Activated CD4-positive, alpha-beta memory T cell treated with anti-CD3 and anti-CD28 coated beads, Interleukin-2, amount 10 ng/mL, durations not matched to agents 7 days and 5 days (primary cell): Measurements from ENCODE around the gene PRKX. TPM values are rescaled to one million over a fixed set of nuclear protein-coding genes. Genes with fewer than 3 reads are reported as not detected.
"Not testable (repeated sequence)": the region's sequence is repeated elsewhere in the genome, so short reads cannot be mapped to it uniquely, and the experiment has no call there.

Experiments
- CTCF ChIA-PET: fragments of 350-600 bp; sonication (Branson Sonifier 250); formaldehyde crosslinking; loops from one replicate; lab custom pipeline; 2021; ENCODE audit warnings: antibody characterized with exemption, inconsistent platforms; lab: Charles Lee
- POLR2A ChIA-PET: fragments of 350-600 bp; sonication (Branson Sonifier 250); formaldehyde crosslinking; loops from one replicate; lab custom pipeline; 2021; ENCODE audit warnings: antibody characterized with exemption; lab: Charles Lee
- DNase-seq: peaks from one replicate; pipeline ENCODE4 v3.0.0-alpha.2; 2020
- H3K27ac Mint-ChIP-seq: one replicate; pipeline ENCODE4 v1.8.0; 2021; ENCODE audit warnings: mild to moderate bottlenecking, mixed read lengths
- H3K27me3 Mint-ChIP-seq: one replicate; pipeline ENCODE4 v1.8.0; 2021; ENCODE audit warnings: mixed read lengths
- H3K36me3 Mint-ChIP-seq: one replicate; pipeline ENCODE4 v1.8.0; 2021; ENCODE audit warnings: low read depth, mixed read lengths
- H3K4me1 Mint-ChIP-seq: one replicate; pipeline ENCODE4 v1.8.0; 2021; ENCODE audit warnings: mixed read lengths
- H3K4me3 Mint-ChIP-seq: one replicate; pipeline ENCODE4 v1.8.0; 2021; ENCODE audit warnings: mild to moderate bottlenecking, mixed read lengths
- H3K9me3 Mint-ChIP-seq: one replicate; pipeline ENCODE4 v1.8.0; 2021; ENCODE audit warnings: mixed read lengths
- total RNA-seq, 2 experiments: library from RNA; stranded (reverse); gene quantifications; one replicate each; pipeline ENCODE4 v1.2.3, GENCODE V29; 2021

Gene PRKX
- total RNA-seq, 2 experiments from 2014 or later, result 141 to 145 TPM

DNA sequence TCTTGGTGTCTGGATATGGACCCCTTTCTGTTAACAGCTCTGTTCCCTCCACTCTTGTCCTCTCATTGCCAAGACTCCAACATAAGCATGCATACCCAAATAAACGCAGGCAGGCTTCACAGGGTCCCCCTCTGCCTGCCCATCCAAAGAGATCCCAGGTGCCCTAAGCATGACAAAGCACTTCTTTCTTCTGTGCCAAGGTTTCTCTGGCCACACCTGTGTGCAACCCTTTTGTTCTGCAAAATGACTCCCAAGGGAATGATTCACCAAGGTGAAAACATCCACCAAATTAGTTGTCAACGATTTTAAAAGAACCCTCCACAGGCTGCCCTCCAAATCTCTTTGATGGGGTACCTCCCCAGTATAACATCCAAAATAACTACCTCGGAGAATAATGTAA lies 11.4 kb downstream of the PRKX start:
- DNase-seq, POLR2A ChIA-PET, CTCF ChIA-PET, H3K9me3 Mint-ChIP-seq, H3K27me3 Mint-ChIP-seq: not testable (repeated sequence)
- peak overlapping the region; percentile 70 for H3K27ac Mint-ChIP-seq
- H3K36me3 Mint-ChIP-seq, result peaks cover 70% of the 10 kb centered on the region
- peak overlapping the region; percentile 32 for H3K4me3 Mint-ChIP-seq
- peaks cover 78% of the 10 kb centered on the region for H3K4me1 Mint-ChIP-seq

DNA sequence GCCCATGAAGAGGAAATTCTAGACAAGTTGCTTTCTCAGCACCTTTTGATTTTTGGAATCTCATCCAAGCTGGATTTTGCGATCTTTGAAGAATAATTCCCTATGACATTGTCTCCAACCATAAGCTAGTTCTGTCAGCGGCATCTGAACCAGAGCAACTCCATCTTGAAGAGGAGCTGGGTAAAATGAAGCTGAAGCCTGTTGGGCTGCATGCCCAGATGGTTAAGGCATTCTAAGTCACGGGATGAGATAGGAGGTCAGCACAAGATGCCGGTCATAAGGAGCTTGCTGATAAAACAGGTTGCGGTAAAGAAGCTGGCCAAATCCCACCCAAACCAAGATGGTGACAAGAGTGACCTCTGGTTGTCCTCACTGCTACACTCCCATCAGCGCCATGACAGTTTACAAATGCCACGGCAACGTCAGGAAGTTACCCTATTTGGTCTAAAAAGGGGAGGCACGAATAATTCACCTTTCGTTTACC lies 12.0 kb downstream of the PRKX start:
- H3K27me3 Mint-ChIP-seq, H3K9me3 Mint-ChIP-seq, H3K4me3 Mint-ChIP-seq, DNase-seq, CTCF ChIA-PET: not testable (repeated sequence)
- H3K27ac Mint-ChIP-seq, result peak overlapping the region; percentile 86
- H3K36me3 Mint-ChIP-seq, result peaks cover 69% of the 10 kb centered on the region
- H3K4me1 Mint-ChIP-seq, result peaks cover 76% of the 10 kb centered on the region
- POLR2A ChIA-PET, result interaction anchor here (0.9 kb wide), 1 partner anchor 10 kb away, joined by 3 read pairs; no protein-coding TSS in a partner anchor

DNA sequence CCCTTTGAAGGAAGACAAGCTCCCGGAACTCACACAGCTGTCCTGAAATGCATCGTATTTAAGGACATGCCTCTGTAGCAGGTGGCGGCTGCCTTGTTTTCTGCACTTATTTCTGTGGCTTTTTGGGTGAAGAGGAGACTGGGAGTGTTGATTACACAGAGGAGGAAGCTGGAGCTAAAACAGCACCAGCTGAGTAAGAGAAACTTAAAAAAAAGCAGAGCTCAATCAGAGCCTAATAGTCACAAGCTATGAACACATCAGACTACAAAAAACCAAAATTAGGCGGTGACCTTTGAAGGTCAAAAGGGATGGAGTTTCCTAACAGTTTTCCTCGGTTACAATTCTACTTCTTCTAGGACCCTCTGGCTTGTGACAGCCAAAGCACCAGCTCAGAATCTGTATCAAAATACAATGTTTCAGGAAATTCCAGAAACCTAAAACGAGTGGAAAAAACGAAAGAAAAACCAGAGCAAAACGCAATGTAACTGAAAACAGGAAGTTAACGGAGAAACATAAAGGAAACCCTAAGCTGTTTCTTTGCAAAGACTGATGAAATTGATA lies 13.5 kb downstream of the PRKX start:
- peak overlapping the region; percentile 86 for H3K27ac Mint-ChIP-seq
- POLR2A ChIA-PET, result interaction anchor here (0.9 to 2.4 kb wide), 4 partner anchors 12 to 115 kb away, joined by 3 to 15 read pairs (median 5); no protein-coding TSS in a partner anchor
- no peak for DNase-seq

DNA sequence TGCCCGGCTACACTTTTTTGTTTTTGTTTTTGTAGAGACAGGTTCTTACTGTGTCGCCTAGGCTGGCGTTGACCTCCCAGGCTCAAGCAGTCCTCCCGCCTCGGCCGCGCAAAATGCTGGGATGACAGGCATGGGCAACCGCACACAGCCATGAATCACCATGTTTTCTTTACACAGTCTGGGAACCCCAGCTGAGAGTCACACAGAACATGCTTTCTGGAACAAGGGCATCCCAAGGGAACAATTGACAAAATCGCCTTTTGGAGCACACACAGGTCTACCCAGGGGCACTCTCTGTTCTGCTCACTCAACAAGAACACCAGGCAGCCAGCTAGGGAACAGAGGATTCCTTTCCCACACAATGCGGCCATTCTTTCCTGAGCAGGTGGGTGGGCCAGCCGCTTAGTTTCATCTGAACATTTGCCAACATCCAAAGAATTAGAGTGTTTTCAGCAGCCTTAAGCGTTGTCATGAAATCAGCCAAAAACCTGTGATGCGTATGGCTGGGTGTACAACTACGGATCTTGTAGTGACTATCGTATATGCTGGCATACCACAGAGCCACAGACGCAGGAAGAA lies 15.7 kb downstream of the PRKX start:
- H3K36me3 Mint-ChIP-seq, result peaks cover 65% of the 10 kb centered on the region
- DNase-seq, result no peak
- H3K9me3 Mint-ChIP-seq, result no peaks in the 10 kb centered on the region
- H3K27me3 Mint-ChIP-seq, result no peaks in the 10 kb centered on the region
- no peak overlapping the region for H3K27ac Mint-ChIP-seq
- peaks cover 71% of the 10 kb centered on the region for H3K4me1 Mint-ChIP-seq
- H3K4me3 Mint-ChIP-seq, result no peak overlapping the region
- ChIA-PET POLR2A (no interaction called here), CTCF (no interaction called here)

More for the DNA sequence above, 13.5 kb downstream of the PRKX start:
- peaks cover 73% of the 10 kb centered on the region for H3K36me3 Mint-ChIP-seq
- H3K27me3 Mint-ChIP-seq, result no peaks in the 10 kb centered on the region
- CTCF ChIA-PET, result interaction anchor here (0.8 to 2.3 kb wide), 3 partner anchors 19 to 49 kb away, joined by 3 to 9 read pairs (median 4); no protein-coding TSS in a partner anchor
- H3K9me3 Mint-ChIP-seq, result peaks cover 3% of the 10 kb centered on the region
- H3K4me3 Mint-ChIP-seq, result peak overlapping the region; percentile 77
- peaks cover 79% of the 10 kb centered on the region for H3K4me1 Mint-ChIP-seq

DNA sequence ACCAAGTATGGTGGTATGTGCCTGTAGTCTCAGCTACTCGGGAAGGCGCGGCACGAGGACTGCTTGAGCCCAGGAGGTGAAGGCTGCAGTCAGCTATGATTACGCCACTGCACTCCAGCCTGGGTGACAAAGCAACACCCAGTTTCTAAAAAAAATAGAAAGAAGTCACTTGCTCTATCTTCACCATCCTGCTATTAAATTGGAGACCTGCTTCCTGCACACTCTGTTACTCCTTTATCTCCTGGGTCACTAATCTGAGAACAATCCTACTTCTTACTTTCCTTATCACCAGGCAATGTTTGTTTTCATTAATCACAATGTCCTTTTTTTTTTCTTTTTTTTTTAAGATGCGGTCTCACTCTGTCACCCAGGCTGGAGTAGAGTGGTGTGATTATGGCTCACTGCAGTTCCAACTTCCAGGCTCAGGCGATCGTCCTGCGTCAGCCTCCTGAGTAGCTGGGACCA lies 16.2 kb downstream of the PRKX start:
- ChIA-PET CTCF (no interaction called here), POLR2A (no interaction called here)
- peaks cover 64% of the 10 kb centered on the region for H3K36me3 Mint-ChIP-seq
- no peaks in the 10 kb centered on the region for H3K9me3 Mint-ChIP-seq
- DNase-seq, result no peak
- H3K4me3 Mint-ChIP-seq, result no peak overlapping the region
- H3K4me1 Mint-ChIP-seq, result peaks cover 71% of the 10 kb centered on the region
- peak overlapping the region; percentile 54 for H3K27ac Mint-ChIP-seq
- H3K27me3 Mint-ChIP-seq, result no peaks in the 10 kb centered on the region

DNA sequence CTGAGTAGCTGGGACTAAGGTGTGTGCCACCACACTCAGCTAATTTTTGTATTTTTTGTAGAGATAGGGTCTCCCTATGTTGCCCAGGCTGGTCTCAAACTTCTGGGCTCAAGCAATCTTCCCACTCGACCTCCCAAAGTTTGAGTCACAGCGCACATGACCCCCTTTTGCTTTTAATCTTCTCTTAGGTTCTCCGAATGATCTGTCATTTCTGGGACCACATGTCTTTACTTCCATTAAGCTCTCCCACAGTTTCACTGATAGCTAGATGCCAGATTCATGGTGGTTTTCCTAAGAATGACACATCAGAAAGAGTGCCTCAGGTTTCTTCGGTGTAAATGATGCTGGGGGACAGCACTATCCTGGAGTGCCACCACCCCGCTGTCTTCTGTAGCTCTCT lies 17.9 kb downstream of the PRKX start:
- Mint-ChIP-seq H3K9me3 (no peaks in the 10 kb centered on the region), H3K4me3 (no peak overlapping the region), H3K27me3 (no peaks in the 10 kb centered on the region), H3K4me1 (peaks cover 60% of the 10 kb centered on the region), H3K36me3 (peaks cover 55% of the 10 kb centered on the region), H3K27ac (no peak overlapping the region)
- no peak for DNase-seq
- CTCF ChIA-PET, result interaction anchor here (1.1 to 1.4 kb wide), 2 partner anchors 10 to 42 kb away, joined by 3 read pairs; no protein-coding TSS in a partner anchor
- POLR2A ChIA-PET, result no interaction called here

DNA sequence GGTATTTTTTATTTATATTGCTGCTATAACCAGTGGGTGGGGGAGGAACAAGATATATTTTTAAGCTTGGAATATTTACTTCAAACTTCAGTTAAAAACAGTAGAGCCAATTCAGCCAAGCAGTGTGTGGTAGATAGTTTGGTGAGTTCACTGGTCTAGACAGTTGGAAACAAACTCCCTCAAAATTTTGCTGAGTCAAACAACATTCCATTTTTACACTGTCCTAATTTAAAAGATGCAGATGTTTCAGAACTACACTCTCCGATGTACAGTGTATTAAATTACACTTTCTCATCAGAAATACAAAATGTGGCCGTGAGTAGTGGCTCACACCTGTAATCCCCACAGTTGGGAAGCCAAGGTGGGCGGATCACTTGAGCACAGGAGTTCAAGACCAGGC lies 23.3 kb downstream of the PRKX start:
- H3K27ac Mint-ChIP-seq, result peak overlapping the region; percentile 35
- H3K27me3 Mint-ChIP-seq, result no peaks in the 10 kb centered on the region
- H3K9me3 Mint-ChIP-seq, result no peaks in the 10 kb centered on the region

DNA sequence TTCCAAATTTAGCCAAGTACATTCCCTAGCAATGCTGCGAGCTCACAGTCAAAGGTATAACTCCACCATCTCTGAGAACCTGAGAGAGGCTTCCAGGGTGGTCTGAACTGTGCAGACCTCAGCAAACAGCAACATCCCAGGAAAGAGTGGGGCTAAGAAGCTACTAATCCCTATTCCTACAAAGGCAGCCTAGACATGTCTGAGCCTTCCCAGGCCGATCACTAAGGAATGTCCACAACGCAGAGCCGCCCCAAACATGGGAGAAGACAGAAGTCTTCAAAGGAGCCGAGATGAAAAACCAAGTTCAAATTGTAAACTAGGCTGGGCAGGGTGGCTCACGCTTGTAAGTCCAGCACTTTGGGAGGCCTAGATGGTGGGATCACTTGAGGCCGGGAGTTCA lies 30.2 kb downstream of the PRKX start:
- H3K27ac Mint-ChIP-seq, H3K27me3 Mint-ChIP-seq, H3K4me3 Mint-ChIP-seq, H3K9me3 Mint-ChIP-seq, DNase-seq, CTCF ChIA-PET, POLR2A ChIA-PET: not testable (repeated sequence)
- H3K4me1 Mint-ChIP-seq, result peaks cover 17% of the 10 kb centered on the region
- H3K36me3 Mint-ChIP-seq, result peaks cover 22% of the 10 kb centered on the region

More for the DNA sequence above, 23.3 kb downstream of the PRKX start:
- CTCF ChIA-PET, result no interaction called here
- POLR2A ChIA-PET, result no interaction called here
- peaks cover 27% of the 10 kb centered on the region for H3K36me3 Mint-ChIP-seq
- no peak for DNase-seq
- no peak overlapping the region for H3K4me3 Mint-ChIP-seq
- peaks cover 29% of the 10 kb centered on the region for H3K4me1 Mint-ChIP-seq

DNA sequence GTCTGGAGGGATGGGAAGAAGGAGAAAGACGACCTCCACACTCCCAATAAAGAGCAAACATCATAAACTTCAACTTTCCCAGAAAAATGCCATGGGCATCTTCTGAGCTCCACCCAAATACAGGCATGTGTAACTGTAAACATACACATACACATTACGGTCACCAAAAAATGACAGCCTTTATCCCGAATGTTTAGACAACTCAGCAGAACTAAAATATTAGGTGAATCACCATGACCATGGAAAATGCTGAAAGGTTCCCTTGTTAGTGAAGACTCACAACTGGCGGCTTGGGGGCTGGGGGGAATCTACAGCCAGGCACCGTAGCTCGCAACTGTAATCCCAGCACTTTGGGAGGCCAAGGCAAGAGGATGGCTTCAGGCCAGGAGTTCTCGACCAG lies 33.0 kb downstream of the PRKX start:
- no peak for DNase-seq
- Mint-ChIP-seq H3K27me3 (no peaks in the 10 kb centered on the region), H3K9me3 (no peaks in the 10 kb centered on the region), H3K4me1 (peaks cover 26% of the 10 kb centered on the region), H3K4me3 (no peak overlapping the region), H3K27ac (no peak overlapping the region), H3K36me3 (peaks cover 25% of the 10 kb centered on the region)
- POLR2A ChIA-PET, result no interaction called here
- CTCF ChIA-PET, result no interaction called here

DNA sequence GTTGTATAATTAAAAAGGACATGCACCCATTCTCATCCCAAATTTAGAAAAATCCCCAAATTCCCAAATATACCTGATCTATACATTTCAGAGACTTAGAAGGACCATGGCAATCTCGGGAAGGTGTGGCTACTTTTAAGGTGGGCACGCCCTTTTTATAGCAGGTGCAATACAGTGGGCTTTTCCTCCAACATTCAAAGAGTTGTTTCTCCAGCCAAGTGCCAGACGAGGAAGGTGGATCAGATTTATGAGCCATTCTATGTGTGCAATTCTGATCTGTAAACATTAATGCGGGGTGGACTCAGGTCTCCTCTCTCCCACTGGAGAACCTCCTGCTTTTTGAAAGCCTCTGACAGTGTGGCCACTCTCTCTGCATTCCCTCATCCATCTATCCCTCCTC lies 33.8 kb downstream of the PRKX start:
- CTCF ChIA-PET, result interaction anchor here (1.7 kb wide), 1 partner anchor 28 kb away, joined by 5 read pairs; no protein-coding TSS in a partner anchor
- POLR2A ChIA-PET, result no interaction called here
- Mint-ChIP-seq H3K27me3 (no peaks in the 10 kb centered on the region), H3K4me1 (peaks cover 23% of the 10 kb centered on the region), H3K36me3 (peaks cover 27% of the 10 kb centered on the region), H3K9me3 (no peaks in the 10 kb centered on the region), H3K27ac (no peak overlapping the region), H3K4me3 (no peak overlapping the region)
- no peak for DNase-seq

DNA sequence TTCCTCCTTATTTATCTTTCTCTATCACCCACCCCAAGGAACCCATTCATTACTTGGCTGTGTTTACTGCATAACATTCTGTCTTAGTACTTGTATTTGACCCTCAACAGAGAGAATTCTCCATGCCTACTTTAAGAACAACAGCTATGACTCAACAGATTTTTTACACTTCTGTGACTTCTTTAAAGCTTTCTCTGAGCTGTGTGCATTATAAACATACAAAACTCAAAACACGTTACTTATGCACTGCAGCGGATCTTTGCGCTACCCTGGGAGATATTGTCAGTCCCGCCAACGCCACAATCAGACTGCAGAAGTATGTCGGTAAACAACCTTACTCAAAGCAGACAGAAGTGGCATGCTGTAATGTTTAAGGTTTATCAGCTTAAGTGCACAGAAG lies 35.1 kb downstream of the PRKX start:
- CTCF ChIA-PET, result interaction anchor here (1.7 kb wide), 1 partner anchor 27 kb away, joined by 5 read pairs; no protein-coding TSS in a partner anchor
- POLR2A ChIA-PET, result interaction anchor here (1.2 kb wide), 1 partner anchor 26 kb away, joined by 3 read pairs; no protein-coding TSS in a partner anchor
- DNase-seq, result no peak
- Mint-ChIP-seq H3K4me3 (no peak overlapping the region), H3K27me3 (no peaks in the 10 kb centered on the region), H3K4me1 (peaks cover 24% of the 10 kb centered on the region), H3K36me3 (peaks cover 37% of the 10 kb centered on the region), H3K27ac (peak overlapping the region; percentile 38), H3K9me3 (no peaks in the 10 kb centered on the region)

DNA sequence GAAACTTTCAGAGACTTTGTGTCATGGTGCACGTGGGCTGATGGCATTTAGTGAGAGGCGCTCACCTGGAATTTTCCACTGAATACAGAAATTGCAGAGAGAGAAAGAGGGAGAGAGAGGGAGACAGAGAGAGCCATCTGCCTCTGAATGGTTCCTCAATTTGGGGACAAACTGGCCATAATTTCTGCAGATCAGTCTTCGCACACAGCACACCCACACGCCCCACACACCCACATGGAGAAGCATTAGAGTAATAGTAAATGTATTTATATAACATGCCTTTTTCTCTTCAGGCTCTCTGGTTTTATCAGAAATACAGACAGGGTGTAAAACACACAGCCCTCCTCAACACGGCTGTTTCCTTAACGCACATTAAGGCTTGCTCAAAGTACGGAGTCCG lies 38.6 kb downstream of the PRKX start:
- Mint-ChIP-seq H3K4me1 (peaks cover 22% of the 10 kb centered on the region), H3K9me3 (no peaks in the 10 kb centered on the region), H3K36me3 (peaks cover 53% of the 10 kb centered on the region), H3K27ac (no peak overlapping the region), H3K27me3 (no peaks in the 10 kb centered on the region), H3K4me3 (no peak overlapping the region)
- no peak for DNase-seq
- CTCF ChIA-PET, result no interaction called here
- POLR2A ChIA-PET, result no interaction called here

DNA sequence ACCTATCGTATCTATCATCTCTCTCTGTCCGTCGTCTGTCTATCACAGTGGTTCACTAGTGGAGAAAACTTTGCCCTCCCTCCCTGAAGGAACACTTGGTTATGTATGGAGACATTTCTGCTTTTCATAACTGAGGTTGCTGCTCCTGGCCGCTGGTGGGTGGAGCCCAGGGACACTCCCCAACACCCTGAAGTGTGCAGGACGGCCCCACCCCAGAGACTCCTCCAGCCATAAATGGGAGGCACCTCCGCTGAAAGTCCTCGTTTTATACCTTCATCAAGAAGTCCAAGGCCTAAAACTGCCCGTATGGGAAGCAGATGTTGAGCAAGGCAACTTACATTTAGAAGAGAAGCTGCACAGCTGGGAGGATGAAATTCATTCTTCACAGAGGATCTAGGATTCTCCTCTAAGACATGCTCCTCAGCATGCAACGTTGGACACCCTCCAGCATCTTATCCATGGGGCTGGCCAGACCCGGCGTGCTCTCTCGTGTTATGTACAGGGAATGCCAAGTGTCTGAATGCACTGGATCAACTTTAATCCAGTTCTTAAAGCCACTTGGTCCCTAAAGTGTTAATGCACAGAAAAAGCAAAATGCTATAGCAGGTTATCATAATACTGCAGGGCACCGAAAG lies 43.5 kb downstream of the PRKX start:
- H3K36me3 Mint-ChIP-seq, result peaks cover 53% of the 10 kb centered on the region
- CTCF ChIA-PET, result no interaction called here
- no peaks in the 10 kb centered on the region for H3K27me3 Mint-ChIP-seq
- H3K9me3 Mint-ChIP-seq, result no peaks in the 10 kb centered on the region
- peaks cover 10% of the 10 kb centered on the region for H3K4me1 Mint-ChIP-seq
- H3K4me3 Mint-ChIP-seq, result no peak overlapping the region
- no peak overlapping the region for H3K27ac Mint-ChIP-seq
- no peak for DNase-seq
- POLR2A ChIA-PET, result no interaction called here
